ENCODE results near the gene CD52. TPM values are rescaled to one million over a fixed set of nuclear protein-coding genes. Genes with fewer than 3 reads are reported as not detected.

Gene CD52
- total RNA-seq, 2 donors from 2014 or later, result 7.0 to 16.1 TPM

DNA sequence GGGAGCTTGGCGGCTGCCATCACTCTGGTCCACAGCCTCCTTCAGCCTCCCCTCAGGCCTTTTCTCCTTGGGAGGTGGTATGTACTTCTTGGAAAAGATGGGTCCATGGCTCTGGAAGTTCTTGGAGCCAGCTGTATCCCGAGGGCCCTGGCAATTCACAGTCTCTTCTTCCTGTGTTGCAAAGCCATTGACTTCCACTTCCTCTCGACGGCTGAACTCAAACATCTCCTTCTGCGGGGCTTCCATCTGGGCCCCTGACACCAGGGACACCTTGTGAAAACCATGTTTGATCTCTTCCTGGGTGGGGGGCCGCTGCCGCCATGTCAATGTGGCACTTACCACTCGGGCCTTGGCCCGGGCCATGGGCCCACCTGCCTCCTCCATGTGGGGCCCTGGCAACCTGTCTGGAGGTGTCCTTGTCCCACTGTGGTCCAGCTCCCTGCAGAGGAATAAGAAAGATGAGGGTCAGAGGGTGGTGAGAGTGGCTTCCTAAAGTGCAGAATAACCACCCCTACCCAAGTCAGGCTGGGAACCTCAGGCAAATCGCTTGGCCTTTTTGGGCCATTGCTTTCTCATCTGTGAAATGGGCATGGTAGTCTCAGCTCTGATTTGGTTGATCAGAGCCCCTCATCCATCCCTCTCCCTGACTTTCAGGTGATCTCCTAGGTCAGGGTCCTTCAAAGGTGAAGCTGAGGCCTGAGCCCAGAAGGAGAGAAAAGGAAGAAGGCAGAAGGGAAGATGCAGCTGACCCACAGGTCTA lies 28.7 kb downstream of the CD52 start:
- DNase-seq (ENCODE audit: low spot score), result no peak
- intact Hi-C loops (cut with DNase I), result loop anchor here in 1 of 2 donors (1.0 kb wide), 1 partner anchor 14 kb away; no protein-coding TSS in a partner anchor

DNA sequence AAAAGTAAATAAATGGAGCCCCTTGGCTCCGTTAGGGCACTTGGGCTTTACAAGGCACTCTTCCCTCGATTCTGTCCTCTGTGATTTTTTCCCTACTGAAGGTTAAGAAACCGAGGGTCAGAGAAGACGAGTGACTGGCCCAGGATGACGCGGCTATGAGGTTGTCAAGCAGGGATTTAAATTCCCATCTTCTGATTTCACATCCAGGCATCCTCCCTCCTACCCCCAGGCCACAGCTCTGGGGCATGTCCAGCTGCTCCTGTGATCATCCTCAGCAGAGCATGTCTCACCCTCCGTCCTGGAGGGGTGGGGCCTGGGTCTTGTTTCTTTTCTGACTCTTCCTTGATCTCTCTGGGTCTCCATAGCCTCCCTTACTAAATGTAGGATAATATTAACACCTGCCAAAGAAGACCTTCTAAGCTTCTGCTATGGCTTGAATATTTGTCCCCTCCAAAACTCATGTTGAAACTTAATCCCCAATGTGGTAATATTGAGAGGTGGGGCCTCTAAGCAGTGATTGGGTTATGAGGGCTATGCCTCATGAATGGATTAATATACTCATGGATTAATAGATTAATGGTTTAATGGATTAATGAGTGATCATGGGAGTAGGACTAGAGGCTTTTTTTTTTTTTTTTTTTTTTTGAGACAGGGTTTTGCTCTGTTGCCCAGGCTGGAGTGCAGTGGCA lies 31.6 kb downstream of the CD52 start:
- intact Hi-C loops (cut with DNase I), result no loop called here
- no peak for DNase-seq (ENCODE audit: low spot score)

DNA sequence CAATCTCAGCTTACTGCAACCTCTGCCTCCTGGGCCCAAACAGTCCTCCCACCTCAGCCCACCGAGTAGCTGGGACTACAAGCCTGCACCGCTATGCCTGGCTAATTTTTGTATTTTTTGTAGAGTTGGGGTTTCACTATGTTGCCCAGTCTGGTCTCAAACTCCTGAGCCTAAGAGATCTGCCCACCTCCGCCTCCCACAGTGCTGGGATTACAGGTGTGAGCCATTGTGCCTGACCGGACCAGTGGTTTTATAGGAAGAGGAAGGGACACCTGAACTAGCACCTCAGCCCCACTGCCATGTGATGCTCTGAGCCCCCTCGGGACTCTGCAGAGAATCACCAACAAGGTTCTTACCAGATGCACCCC lies 32.1 kb downstream of the CD52 start:
- intact Hi-C loops (cut with DNase I), result no loop called here
- no peak for DNase-seq (ENCODE audit: low spot score)

DNA sequence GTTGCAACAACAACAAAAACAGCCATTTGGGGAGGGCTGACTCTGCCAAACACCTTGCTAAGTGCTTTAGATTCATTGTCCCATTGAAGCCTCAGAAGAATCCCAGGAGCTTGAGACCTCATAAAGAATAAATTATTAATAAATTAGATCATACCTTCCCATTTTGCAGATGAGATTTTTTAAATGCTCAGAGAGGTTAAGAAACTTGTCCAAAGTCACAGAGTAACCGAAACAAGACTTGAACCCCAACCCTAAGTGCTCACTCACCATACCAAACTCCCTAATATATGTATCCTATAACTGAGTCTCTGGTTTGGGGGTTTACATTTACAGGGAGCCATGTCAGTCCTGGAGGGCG lies 32.6 kb downstream of the CD52 start:
- DNase-seq (ENCODE audit: low spot score), result no peak
- intact Hi-C loops (cut with DNase I), result no loop called here

DNA sequence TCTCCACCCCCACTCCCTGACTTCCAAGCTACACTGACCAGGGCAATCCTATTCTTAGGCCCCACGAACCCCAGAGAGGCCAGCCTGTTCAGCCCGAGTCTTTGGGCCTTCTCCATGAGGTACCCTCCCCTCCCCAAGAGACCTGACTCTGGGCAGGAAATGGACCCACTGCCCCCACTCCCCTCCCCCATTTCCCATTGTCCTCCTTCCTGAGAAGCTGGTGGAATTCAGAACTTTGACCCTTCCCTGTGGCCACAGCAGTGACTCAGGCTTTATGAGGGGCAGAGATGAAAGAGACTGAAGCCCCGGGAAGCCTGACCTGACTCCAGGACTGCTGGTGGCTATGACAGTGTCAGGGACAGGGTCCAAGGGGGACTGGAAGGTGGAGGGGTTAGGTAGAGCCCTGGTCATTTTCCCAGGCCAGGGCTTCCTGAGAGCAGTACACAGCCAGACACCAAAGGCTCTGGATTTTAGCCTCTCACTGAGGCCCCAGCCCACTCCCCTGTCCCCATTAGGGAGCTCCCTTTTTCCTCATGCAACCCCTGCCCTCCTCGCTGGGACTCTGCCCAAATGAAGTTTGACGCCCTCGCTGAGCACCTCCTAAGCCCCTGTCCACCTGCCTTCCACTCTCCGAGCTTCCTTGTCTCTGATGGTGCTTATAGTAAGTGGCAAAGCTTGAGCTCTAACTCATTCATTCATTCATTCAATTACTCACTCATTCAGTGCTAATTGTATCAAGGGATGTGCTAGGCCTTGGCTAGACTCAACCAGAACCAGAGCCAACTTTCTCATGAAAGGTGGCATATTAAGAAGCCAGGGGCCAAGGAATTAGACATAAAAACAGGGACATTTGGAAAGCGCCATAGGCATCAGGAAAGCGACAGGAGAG lies 33.2 kb downstream of the CD52 start:
- intact Hi-C loops (cut with DNase I), result no loop called here
- DNase-seq (ENCODE audit: low spot score), result no peak

DNA sequence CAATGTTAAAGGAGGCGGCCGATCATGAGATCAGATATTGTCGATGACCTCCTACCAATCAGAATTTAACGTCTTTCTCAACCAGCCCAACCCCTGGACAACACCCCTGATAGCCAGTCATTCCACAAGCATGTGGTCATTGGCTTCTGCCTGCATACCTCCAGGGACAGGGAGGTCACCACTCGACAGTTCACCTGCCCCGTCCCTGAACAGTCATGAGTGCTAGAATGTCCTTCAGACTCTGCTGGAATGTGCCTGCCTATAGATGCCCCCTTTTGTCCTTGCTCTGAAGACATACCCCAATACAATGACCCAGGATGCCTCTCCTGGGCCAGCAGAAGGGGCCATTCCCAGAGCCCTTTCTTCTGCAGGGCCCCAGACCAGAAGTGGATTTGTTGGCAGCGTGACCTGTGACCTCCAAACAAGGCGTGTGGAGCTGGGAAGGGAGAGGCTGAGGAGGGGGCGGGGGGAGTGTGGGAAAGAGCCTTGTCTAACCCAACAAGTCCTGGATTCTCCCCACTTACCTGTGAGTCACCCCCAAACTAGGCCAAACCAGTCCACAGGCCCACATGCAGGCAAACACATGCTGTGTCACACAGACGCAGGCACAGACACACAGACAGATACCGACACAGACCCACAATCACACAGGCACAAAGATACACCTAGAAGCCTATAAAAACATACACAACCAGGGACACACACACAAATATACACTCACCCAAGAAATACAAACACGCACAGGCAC lies 34.0 kb downstream of the CD52 start:
- no peak for DNase-seq (ENCODE audit: low spot score)
- intact Hi-C loops (cut with DNase I), result no loop called here

DNA sequence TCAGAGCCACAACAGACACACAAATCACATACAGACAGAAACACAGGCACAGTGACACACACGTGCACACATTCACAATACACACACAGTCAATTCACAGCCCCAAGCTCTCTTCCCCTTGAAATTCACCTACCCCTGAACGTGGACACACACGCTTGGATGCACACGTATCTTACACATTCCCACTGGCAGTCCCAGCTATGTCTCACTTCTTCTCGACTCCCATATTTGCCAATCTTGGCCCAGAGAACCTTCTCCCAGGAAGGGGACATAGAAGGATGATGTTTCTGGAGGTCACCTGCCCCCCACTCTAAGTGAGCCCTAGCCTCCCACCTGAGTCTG lies 34.6 kb downstream of the CD52 start:
- no peak for DNase-seq (ENCODE audit: low spot score)
- intact Hi-C loops (cut with DNase I), result no loop called here

DNA sequence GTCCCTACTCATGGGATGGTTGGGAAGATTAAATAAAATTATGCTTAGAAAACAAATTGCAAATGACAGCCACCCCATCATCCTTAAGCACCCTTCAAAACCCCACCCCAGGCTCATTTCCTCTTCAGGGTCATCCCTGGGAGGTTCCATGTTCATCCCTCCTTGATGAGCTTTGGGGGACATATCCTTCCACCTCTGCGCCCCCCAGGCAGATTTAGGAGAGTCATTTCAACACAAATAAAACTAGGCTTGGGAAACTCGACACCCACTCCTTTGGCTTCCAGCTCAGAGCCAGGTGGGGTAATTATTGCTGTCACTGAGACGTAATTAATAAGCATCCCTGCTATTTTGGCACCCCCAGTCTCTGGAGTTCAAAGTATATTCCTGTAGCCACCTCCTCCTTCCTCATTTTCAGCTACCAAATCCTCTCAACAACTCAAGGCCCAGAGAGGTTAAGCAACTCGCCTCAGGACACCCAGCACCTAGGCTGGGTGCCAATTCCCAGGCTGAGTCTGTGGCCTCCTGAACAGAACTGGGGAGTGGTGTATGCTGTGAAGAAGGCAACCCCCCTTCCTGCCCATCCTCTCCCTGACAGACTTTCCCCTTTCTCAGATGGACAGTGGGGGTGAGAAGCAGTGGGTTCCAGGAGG lies 35.6 kb downstream of the CD52 start:
- intact Hi-C loops (cut with DNase I), result no loop called here
- no peak for DNase-seq (ENCODE audit: low spot score)

DNA sequence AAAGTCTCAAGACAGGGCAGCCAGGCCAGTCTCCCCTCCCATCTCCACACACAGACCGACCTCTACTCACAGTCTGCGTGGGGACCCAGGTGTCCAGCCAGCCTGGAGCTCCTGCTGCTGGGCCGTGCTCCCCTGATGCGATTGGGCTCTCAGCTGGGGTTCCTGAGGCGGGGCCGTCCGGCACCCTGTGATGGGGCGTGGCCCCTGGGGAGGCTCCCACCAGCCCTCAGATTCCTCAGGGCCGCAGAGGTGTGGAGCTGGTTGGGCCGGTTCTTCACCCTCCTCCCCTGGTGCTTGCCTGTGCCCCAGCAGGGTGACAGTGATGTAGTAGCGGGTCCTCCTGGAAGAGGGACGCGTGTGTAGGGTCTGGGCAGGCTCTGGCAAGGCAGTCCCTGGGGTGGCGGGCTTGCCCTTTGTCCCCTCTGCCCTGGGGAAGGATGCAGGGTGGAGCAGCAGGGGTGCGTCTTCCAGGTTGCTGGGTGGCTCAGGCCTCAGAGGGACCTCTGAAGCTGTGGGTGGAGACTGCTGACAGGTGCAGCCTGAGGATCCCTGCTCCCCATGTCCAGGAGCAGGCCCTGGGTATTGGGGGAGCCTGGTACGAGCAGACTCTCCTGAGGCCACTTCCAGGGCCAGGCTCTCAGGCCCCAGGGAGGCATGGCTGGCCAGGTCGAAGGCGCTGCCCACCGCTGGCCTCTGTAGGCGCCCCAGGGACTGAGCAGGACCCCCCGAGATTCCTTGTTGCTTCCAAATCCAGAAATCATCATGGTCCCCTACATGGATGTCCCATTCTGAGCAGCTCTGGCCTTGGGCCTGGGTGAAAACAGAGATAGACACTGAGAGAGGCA lies 36.4 kb downstream of the CD52 start, which contains the start of gene CRYBG2:
CRYBG2 (minus strand) TSS at position 155 of the 845 bp plus-strand sequence. CDS start 7,473 bp downstream, outside the sequence.
- no peak for DNase-seq (ENCODE audit: low spot score)
- intact Hi-C loops (cut with DNase I), result no loop called here

DNA sequence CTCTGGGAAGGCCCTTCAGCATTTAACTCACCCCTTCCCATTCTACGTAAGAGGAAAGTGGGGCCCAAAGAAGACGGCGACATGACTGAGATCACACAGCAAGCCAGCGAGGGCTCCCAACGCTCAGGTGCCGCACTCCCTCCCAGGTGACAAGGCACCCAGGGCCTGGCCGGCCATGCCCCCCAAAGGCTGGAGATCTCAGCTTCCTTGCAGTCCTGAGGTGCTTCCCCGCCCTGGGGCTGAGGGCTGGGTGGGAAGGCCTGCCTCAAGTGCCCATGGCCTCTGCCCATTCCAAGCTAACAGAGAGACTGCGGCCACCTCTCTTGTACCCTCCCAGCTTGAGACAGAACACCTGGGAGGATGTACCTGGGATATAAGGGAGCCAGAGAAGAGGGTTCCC lies 37.2 kb downstream of the CD52 start:
- DNase-seq (ENCODE audit: low spot score), result no peak
- intact Hi-C loops (cut with DNase I), result no loop called here

DNA sequence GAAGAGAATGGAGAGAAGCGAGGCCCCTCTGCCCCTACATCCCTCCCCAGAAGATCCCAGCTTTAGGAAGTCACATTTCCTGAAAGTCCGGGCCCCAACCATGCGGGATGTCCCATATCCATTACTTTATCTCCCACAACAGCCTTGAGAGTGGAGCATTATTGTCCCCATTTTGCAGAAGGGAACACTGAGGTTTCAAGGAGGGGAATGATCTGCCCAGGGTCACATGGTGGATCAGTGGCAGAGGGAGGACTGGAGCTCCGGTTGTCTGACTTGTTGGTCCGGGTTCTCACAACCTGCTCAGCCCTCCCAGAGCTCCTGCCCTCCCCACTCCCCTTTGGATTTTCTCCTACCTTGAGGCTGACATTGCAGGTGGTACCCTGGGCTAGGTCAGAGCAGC lies 38.3 kb downstream of the CD52 start:
- intact Hi-C loops (cut with DNase I), result no loop called here
- DNase-seq (ENCODE audit: low spot score), result no peak

DNA sequence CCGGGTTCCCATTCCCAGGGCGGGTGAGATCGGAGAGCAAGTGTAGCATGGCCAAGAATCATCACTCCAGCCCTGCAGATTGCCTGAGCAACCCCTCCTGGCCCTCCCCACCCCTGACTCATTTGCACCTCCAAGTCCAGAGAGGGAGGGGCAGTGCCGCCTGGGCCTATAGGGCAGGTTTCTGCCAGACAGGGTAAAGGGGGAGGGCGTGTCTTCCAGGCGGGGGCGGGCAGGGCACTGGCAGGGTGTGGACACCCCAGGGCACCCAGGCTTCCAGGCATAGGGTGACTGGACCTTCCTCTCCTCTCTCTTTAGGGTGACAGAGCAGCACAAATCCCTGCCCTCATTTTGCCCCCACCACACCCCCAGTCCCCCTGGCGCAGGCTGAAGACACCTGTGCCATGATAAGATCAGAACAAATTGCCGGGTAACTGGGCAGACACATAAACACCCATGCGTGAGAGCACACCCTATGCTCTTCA lies 39.4 kb downstream of the CD52 start:
- intact Hi-C loops (cut with DNase I), result no loop called here
- DNase-seq (ENCODE audit: low spot score), result no peak

DNA sequence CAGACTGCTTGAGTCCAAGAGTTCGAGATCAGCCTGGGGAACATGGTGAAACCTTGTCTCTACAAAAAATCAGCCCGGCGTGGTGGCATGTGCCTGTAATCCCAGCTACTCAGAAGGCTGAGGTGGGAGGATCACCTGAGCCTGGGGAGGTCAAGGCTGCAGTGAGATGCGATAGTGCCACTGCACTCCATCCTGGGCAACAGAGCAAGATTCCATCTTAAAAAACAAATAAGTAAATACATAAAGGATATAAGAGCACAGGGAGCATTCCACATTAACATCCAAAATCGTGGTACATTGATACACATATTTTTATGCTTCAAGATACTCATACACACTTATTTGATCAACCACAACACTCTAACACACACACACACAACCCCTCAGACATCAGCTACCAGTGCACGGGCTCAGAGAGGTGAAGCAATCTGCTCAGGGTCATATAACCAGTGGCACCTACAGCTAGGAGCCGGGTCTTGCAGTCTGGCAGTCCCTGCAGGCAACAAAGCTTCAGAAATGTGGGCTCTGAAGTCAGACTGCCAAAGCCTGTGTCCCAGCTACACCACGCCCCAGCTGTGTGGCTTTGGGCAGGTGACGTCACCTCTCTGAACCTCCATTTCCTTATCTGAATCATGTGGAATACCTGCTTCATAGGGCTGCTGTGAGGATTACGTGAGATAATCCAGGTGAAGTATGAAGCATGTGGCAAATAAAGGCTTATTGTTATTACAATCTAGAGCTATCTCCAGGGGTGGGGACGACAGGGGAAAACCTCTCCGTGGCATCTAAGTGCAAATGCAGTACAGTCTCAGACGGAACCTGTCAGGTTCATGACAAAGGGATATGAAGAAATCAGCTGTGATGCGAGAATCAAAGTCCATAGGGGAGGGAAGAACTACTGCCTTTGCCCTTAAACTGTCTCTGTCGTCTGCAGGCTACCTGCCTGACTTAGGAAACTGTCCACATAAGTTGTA lies 40.9 kb downstream of the CD52 start:
- no peak for DNase-seq (ENCODE audit: low spot score)
- intact Hi-C loops (cut with DNase I), result no loop called here

DNA sequence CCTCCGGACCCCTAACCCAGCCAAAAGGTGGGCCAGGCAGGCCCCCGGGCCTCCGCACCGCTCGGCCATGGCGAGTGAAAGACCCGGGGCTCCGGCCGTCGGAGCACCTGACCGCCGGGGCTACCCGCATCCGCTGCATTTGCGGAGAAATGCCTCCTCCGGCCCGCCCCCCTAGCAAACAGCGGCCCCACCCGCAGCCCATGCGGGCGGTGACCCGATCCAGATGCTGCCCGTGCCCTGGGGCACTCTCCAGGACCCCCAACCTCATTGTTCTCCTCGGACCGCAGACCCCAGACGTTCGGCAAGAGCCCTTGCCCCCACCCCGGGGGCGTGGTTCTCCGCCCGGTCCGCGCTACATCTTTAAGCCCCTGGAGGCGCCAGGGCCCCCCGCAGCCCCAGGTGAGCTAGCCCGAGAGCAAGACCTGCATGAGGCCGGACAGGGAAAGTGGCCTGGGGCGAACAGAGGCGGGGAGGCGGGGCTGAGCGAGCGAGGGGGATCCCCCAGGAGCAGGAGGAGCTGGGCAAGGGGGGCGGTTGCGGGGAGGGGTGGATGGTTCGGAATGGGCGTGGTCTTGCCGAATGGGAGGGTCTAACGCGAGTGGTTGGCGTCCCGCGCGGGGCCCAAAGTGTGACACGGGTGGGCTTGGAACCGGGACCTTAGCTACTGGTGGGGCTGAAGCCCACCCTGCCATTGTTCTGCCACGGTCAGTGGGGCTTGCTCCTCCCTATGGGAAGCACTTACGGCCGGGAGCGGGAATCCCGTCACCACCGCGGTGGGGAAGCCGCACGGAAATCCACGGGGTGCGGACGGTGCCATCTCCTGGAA lies 42.4 kb downstream of the CD52 start:
- DNase-seq (ENCODE audit: low spot score), result no peak
- intact Hi-C loops (cut with DNase I), result loop anchor here in 1 of 2 donors (1.0 kb wide), 1 partner anchor 13 kb away; no protein-coding TSS in a partner anchor

DNA sequence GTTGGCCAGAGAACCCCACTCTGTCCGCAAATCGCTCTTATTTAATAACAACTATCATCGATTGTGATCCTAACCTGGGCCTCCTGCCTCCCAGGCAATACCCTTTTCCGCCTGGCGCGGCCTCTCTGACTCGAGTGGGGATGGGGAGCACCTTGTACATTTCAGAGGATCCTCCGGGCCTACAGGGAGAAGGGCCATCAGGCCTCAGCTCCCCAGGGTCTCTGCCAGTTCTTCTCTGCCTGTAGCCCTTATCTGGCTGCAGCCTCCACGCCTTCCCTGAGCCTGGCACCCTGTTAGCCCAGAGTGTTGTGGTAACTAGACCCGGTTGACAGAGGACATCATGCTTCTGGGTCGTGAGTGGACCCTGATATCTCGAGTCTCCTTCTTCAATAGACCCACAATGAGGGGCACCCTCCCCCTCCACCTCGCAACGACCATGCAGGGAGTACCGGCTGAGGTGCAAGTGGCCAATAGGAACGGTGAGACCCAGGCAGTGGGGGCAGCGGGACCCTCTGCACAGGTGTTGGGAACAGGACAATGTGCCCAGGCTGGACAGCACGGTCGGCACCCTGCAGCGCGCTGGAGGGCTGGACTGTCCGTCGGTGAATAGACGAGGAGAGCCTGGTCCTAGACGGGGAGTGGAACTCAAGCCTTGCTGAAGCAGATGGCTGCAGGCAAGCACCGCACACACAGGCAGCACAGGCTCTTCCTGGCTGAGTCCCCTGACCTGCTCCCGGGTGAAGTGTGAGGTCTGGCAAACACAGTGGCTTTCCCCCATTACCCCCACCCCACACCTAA lies 43.2 kb downstream of the CD52 start:
- intact Hi-C loops (cut with DNase I), result loop anchor here in 1 of 2 donors (1.0 kb wide), 1 partner anchor 14 kb away; no protein-coding TSS in a partner anchor
- DNase-seq (ENCODE audit: low spot score), result no peak
